NCI-H2081 (cell line): ENCODE data around the gene GRB10.
"Not testable (repeated sequence)": the region's sequence is repeated elsewhere in the genome, so short reads cannot be mapped to it uniquely, and the experiment has no call there.

Experiments used
- DNase-seq, 2 experiments: peaks; one replicate each; lab custom pipeline; 2025; lab: John Stamatoyannopoulos, UW

Gene GRB10

GRCh38 chr7:50743016-50743415 lies 39.7 kb downstream of the GRB10 start:
- no peak for DNase-seq

- no peak for DNase-seq
Observed at GRCh38 chr7:50742401-50742800, 40.3 kb downstream of the GRB10 start.

- no peak for DNase-seq
Observed at GRCh38 chr7:50739744-50740435, 42.8 kb downstream of the GRB10 start.

GRCh38 chr7:50738932-50739331 lies 43.8 kb downstream of the GRB10 start:
- no peak for DNase-seq

GRCh38 chr7:50735836-50736235 lies 46.9 kb downstream of the GRB10 start:
- DNase-seq: not testable (repeated sequence)

- DNase-seq: no peak
Observed at GRCh38 chr7:50735333-50735732, 47.4 kb downstream of the GRB10 start.

GRCh38 chr7:50734246-50734645 lies 48.5 kb downstream of the GRB10 start:
- DNase-seq: no peak

- no peak for DNase-seq
Observed at GRCh38 chr7:50733552-50733951, 49.1 kb downstream of the GRB10 start.

- DNase-seq: no peak
Observed at GRCh38 chr7:50731703-50732582, 50.8 kb downstream of the GRB10 start.

- DNase-seq: no peak
Observed at GRCh38 chr7:50730446-50731400, 52.0 kb downstream of the GRB10 start.

- no peak for DNase-seq
Observed at GRCh38 chr7:50729962-50730361, 52.7 kb downstream of the GRB10 start.

- no peak for DNase-seq
Observed at GRCh38 chr7:50728184-50728583, 54.5 kb downstream of the GRB10 start.

- no peak for DNase-seq
Observed at GRCh38 chr7:50727711-50728110, 55.0 kb downstream of the GRB10 start.

GRCh38 chr7:50727072-50727471 lies 55.6 kb downstream of the GRB10 start:
- DNase-seq: no peak

GRCh38 chr7:50725774-50726173 lies 56.9 kb downstream of the GRB10 start:
- no peak for DNase-seq

GRCh38 chr7:50724526-50725520 lies 57.9 kb downstream of the GRB10 start:
- DNase-seq: no peak

GRCh38 chr7:50723888-50724287 lies 58.8 kb downstream of the GRB10 start:
- no peak for DNase-seq

GRCh38 chr7:50723173-50723572 lies 59.5 kb downstream of the GRB10 start:
- no peak for DNase-seq

- DNase-seq: no peak
Observed at GRCh38 chr7:50721661-50722259, 60.9 kb downstream of the GRB10 start.

- DNase-seq: no peak
Observed at GRCh38 chr7:50721160-50721559, 61.5 kb downstream of the GRB10 start.

GRCh38 chr7:50720295-50720694 lies 62.4 kb downstream of the GRB10 start:
- no peak for DNase-seq
